Trophoblast cell (in vitro differentiated cells and primary cell): ENCODE measurements around the gene AGAP1.

Experiments
- DNase-seq, 2 donors: peaks; one replicate each; pipeline ENCODE4 v3.0.0-alpha.2; 2016
- H2AFZ ChIP-seq: 2 replicates; pipeline ENCODE4 v1.6.1; 2013; ENCODE audit warnings: low read length, moderate library complexity, mild to moderate bottlenecking; ENCODE audit not compliant: insufficient read depth, poor library complexity
- H2AK5ac ChIP-seq: 2 replicates; pipeline ENCODE4 v1.6.1; 2013; ENCODE audit warnings: mild to moderate bottlenecking, low read length
- H2BK120ac ChIP-seq: 2 replicates; pipeline ENCODE4 v1.6.1; 2013; ENCODE audit warnings: low read length, mild to moderate bottlenecking, moderate library complexity; ENCODE audit not compliant: insufficient read depth, poor library complexity
- H2BK12ac ChIP-seq: 2 replicates; pipeline ENCODE4 v1.6.1; 2013; ENCODE audit warnings: mild to moderate bottlenecking, low read length, moderate library complexity
- H2BK5ac ChIP-seq: 2 replicates; pipeline ENCODE4 v1.6.1; 2013; ENCODE audit warnings: low read length, low read depth, moderate library complexity, mild to moderate bottlenecking; ENCODE audit not compliant: poor library complexity
- H3K14ac ChIP-seq: 2 replicates; pipeline ENCODE4 v1.6.1; 2013; ENCODE audit warnings: mild to moderate bottlenecking, low read length
- H3K18ac ChIP-seq: 2 replicates; pipeline ENCODE4 v1.6.1; 2013; ENCODE audit warnings: mild to moderate bottlenecking, low read length
- H3K23ac ChIP-seq: 2 replicates; pipeline ENCODE4 v1.6.1; 2013; ENCODE audit warnings: low read length
- H3K27ac ChIP-seq: 2 replicates; pipeline ENCODE4 v1.5.1; 2013; ENCODE audit warnings: low read depth, mild to moderate bottlenecking, inconsistent platforms, low read length, moderate library complexity
- H3K27me3 ChIP-seq: 2 replicates; pipeline ENCODE4 v1.6.1; 2013; ENCODE audit warnings: inconsistent platforms, mild to moderate bottlenecking, low read length, moderate library complexity; ENCODE audit not compliant: insufficient read depth
- H3K36me3 ChIP-seq, 2 experiments: 1 replicate in 1 of 2; 2 replicates in 1 of 2; pipeline ENCODE4 v1.6.1; 2013; ENCODE audit warnings: low read length in 2 of 2, mild to moderate bottlenecking in 2 of 2, moderate library complexity in 1 of 2; ENCODE audit not compliant: insufficient read depth in 2 of 2, control insufficient read depth in 1 of 2
- H3K4ac ChIP-seq: 2 replicates; pipeline ENCODE4 v1.6.1; 2013; ENCODE audit warnings: low read depth, mild to moderate bottlenecking, low read length, moderate library complexity
- H3K4me1 ChIP-seq, 2 experiments: 1 replicate in 1 of 2; 2 replicates in 1 of 2; pipeline ENCODE4 v1.6.1; 2013; ENCODE audit warnings: low read length in 2 of 2, mild to moderate bottlenecking in 2 of 2, moderate library complexity in 1 of 2; ENCODE audit not compliant: insufficient read depth in 2 of 2, control insufficient read depth in 1 of 2
- H3K4me2 ChIP-seq: 2 replicates; pipeline ENCODE4 v1.6.1; 2013; ENCODE audit warnings: inconsistent platforms, mild to moderate bottlenecking, low read length, moderate library complexity
- H3K4me3 ChIP-seq: 2 replicates; pipeline ENCODE4 v1.5.1; 2013; ENCODE audit warnings: mild to moderate bottlenecking, low read depth, low read length, inconsistent platforms
- H3K79me1 ChIP-seq: one replicate; pipeline ENCODE4 v1.6.1; 2013; ENCODE audit warnings: low read length
- H3K79me2 ChIP-seq: 2 replicates; pipeline ENCODE4 v1.6.1; 2013; ENCODE audit warnings: low read length, mild to moderate bottlenecking; ENCODE audit not compliant: control insufficient read depth, insufficient read depth, poor library complexity
- H3K9ac ChIP-seq: 2 replicates; pipeline ENCODE4 v1.6.1; 2013; ENCODE audit warnings: mild to moderate bottlenecking, low read length
- H3K9me3 ChIP-seq: 2 replicates; pipeline ENCODE4 v1.6.1; 2013; ENCODE audit warnings: low read depth, mild to moderate bottlenecking, control low read depth, inconsistent platforms, low read length; ENCODE audit not compliant: insufficient read depth
- H4K12ac ChIP-seq: 2 replicates; pipeline ENCODE4 v1.6.1; 2013; ENCODE audit warnings: low read depth, mild to moderate bottlenecking, low read length, moderate library complexity
- H4K8ac ChIP-seq: 2 replicates; pipeline ENCODE4 v1.6.1; 2013; ENCODE audit warnings: low read depth, mild to moderate bottlenecking, low read length, moderate library complexity
- H4K91ac ChIP-seq: one replicate; pipeline ENCODE4 v1.6.1; 2013; ENCODE audit warnings: low read depth, mild to moderate bottlenecking, low read length, moderate library complexity
- WGBS: extraction: QIAGEN DNeasy Blood & Tissue Kit; methylation state at CpG from one replicate; pipeline ENCODE4 v1.1.7; 2013; ENCODE audit warnings: missing lambda C conversion rate; ENCODE audit not compliant: insufficient read length, insufficient coverage; ENCODE audit errors: extremely low coverage; 5-methylcytosine and 5-hydroxymethylcytosine counted together

AGAP1 gene

DNA sequence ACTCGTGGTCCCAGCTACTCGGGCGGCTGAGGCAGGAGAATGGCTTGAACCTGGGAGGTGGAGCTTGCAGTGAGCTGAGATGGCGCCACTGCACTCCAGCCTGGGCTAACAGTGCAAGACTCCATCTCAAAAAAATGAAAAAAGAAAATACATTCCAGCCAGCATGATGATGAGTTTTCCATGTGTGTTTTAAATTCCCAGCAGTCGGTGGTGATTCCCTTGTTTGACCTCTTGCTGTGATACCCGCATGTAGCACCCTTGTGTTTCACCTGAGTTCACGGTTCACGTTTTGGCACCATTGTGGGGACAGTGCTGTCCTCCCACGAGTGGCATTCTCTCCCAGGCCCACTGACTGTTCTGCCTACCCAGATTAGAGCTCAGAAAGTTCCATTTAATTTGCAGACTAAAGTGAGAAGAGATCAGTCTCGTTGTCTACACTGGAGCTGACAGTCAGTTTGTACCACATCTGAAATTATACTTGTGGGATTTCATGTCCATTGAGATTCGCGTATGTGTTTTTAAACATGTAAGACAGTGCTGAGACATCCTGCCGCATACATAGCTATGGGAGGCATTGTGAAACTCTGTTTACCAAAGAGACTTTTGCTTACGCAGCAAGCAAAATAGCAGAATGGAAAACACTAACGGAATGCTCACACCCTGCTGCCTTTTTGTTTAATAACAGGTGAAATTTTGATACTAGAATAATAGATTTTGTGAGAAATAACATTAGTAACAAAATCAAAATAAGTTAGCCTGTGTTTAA, 517.3 kb downstream of the AGAP1 start:
- no peak overlapping the region for H4K91ac ChIP-seq
- DNase-seq, result peak; percentile 66 to 74
- H2BK120ac ChIP-seq, result no peak overlapping the region
- H3K79me2 ChIP-seq, result no peaks in the 10 kb centered on the region
- WGBS, result no CpG with 5 or more reads among the region's 15 CpGs
- no peak overlapping the region for H3K4me3 ChIP-seq
- H3K36me3 ChIP-seq, result no peaks in the 10 kb centered on the region
- no peak overlapping the region for H3K4me2 ChIP-seq
- no peak overlapping the region for H2BK5ac ChIP-seq
- no peaks in the 10 kb centered on the region for H3K79me1 ChIP-seq
- H3K9ac ChIP-seq, result no peak overlapping the region
- H3K27me3 ChIP-seq, result no peaks in the 10 kb centered on the region
- no peak overlapping the region for H4K12ac ChIP-seq
- H3K27ac ChIP-seq, result no peak overlapping the region
- H3K14ac ChIP-seq, result no peak overlapping the region
- no peak overlapping the region for H2BK12ac ChIP-seq
- no peaks in the 10 kb centered on the region for H3K4me1 ChIP-seq
- no peak overlapping the region for H3K18ac ChIP-seq
- no peak overlapping the region for H2AFZ ChIP-seq
- H3K9me3 ChIP-seq, result no peaks in the 10 kb centered on the region
- H4K8ac ChIP-seq, result no peak overlapping the region
- no peak overlapping the region for H3K4ac ChIP-seq
- H2AK5ac ChIP-seq, result no peak overlapping the region
- no peak overlapping the region for H3K23ac ChIP-seq

DNA sequence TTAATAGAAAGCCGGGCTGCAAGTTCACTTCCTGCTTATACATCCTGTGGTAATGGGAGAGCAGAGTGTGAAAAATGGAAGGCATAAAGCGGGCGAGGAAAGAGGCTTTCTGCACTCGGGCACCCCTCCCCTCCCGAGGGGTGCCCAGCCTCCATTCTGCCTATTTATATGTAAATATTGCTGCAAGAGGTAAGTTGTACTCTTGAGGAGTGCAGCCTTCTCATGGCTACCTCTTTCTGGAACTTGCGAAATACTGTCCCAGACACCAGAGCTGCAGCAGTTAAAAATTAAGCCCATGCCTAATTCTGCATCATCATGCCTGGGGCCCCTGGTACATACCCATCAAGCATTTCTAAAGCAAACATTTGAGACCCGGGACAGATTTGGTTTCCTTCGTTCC, 518.3 kb downstream of the AGAP1 start:
- Histone ChIP-seq H4K91ac (no peak overlapping the region), H2AK5ac (no peak overlapping the region)
- no CpG with 5 or more reads among the region's 8 CpGs for WGBS

DNA sequence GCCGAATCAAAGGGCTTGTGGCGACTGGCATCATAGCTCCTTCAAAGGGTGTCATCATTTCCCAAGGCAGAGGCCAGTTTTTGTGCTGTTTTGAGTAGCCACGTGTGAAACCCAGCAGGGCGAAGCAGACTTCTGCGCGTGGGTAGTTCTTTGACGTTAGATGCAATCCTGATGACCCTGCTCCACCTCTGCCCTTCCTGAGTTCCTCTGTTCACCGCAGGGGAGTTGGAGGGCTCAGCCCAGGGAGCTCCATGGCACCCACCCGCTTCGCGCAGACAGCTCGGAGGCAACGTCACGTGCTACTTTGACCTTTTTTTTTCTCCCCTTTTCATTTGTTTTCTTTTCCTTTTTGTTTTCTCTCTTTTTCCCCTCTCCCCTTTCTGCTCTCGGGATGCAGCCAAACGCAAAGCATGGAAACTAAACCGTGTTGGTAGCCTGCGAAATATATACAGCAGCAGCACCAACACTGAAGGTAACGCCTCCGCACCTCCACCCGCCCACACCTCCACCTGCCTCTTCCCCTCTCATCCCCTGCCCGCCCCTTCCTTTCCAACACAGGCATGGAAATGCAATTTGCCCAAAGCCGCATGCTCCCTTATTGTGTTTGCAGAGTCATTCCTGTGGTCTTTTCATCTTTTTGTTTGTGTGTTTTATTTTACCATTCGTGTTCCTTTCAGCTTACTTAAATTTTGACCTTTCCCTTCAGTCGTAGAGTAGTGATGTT, 520.7 kb downstream of the AGAP1 start:
- WGBS, result no CpG with 5 or more reads among the region's 25 CpGs
- H3K79me2 ChIP-seq, result no peaks in the 10 kb centered on the region
- no peak overlapping the region for H2BK120ac ChIP-seq
- no peak overlapping the region for H3K18ac ChIP-seq
- no peak overlapping the region for H4K12ac ChIP-seq
- peaks cover 0 to 1% of the 10 kb centered on the region in 2 experiments for H3K36me3 ChIP-seq
- no peak overlapping the region for H3K23ac ChIP-seq
- H4K91ac ChIP-seq, result no peak overlapping the region
- no peak overlapping the region for H2BK5ac ChIP-seq
- H4K8ac ChIP-seq, result no peak overlapping the region
- H3K9ac ChIP-seq, result no peak overlapping the region
- H3K4me1 ChIP-seq, result no peaks in the 10 kb centered on the region
- no peaks in the 10 kb centered on the region for H3K9me3 ChIP-seq
- H3K14ac ChIP-seq, result no peak overlapping the region
- H3K4me3 ChIP-seq, result no peak overlapping the region
- no peaks in the 10 kb centered on the region for H3K27me3 ChIP-seq
- DNase-seq, result no peak
- H3K79me1 ChIP-seq, result no peaks in the 10 kb centered on the region
- no peak overlapping the region for H3K27ac ChIP-seq
- H3K4ac ChIP-seq, result no peak overlapping the region
- no peak overlapping the region for H3K4me2 ChIP-seq
- H2AK5ac ChIP-seq, result no peak overlapping the region
- no peak overlapping the region for H2BK12ac ChIP-seq
- H2AFZ ChIP-seq, result no peak overlapping the region

More for the DNA sequence above, 518.3 kb downstream of the AGAP1 start:
- Histone ChIP-seq H2BK12ac (no peak overlapping the region), H4K8ac (no peak overlapping the region), H4K12ac (no peak overlapping the region), H3K23ac (no peak overlapping the region), H3K4ac (no peak overlapping the region), H2BK120ac (no peak overlapping the region), H3K36me3 (peaks cover 0 to 1% of the 10 kb centered on the region in 2 experiments), H3K4me2 (no peak overlapping the region), H3K9ac (no peak overlapping the region), H3K79me1 (no peaks in the 10 kb centered on the region), H3K4me1 (no peaks in the 10 kb centered on the region), H3K14ac (no peak overlapping the region), H3K79me2 (no peaks in the 10 kb centered on the region), H3K27me3 (no peaks in the 10 kb centered on the region), H2BK5ac (no peak overlapping the region), H3K27ac (no peak overlapping the region), H2AFZ (no peak overlapping the region), H3K18ac (no peak overlapping the region), H3K4me3 (no peak overlapping the region), H3K9me3 (no peaks in the 10 kb centered on the region)
- no peak for DNase-seq

DNA sequence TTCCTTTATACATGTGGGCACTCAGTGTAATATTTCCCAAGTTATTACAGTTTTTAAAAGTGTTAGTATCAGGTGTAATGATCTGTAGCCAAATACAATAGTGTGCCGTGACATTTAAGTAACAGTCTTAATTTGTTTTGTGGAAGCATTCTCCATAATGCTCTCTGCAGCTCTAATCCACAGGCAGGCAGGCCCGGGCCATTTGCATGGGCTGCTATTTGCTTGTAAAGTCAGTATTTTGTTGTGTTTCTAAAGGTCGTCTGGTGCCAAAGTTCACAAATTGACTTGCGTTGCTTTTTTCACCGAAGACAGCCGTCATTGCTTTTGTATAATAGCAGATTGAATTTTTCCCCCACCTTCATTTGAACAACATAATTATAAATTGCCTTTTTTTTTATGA, 521.3 kb downstream of the AGAP1 start:
- WGBS, result no CpG with 5 or more reads among the region's 6 CpGs
- no peaks in the 10 kb centered on the region for H3K79me2 ChIP-seq
- no peaks in the 10 kb centered on the region for H3K9me3 ChIP-seq
- no peak overlapping the region for H3K23ac ChIP-seq
- no peak for DNase-seq
- H3K18ac ChIP-seq, result no peak overlapping the region
- H4K91ac ChIP-seq, result no peak overlapping the region
- no peak overlapping the region for H2AFZ ChIP-seq
- no peaks in the 10 kb centered on the region for H3K4me1 ChIP-seq
- H4K12ac ChIP-seq, result no peak overlapping the region
- H3K27ac ChIP-seq, result no peak overlapping the region
- no peak overlapping the region for H2AK5ac ChIP-seq
- no peak overlapping the region for H4K8ac ChIP-seq
- H3K79me1 ChIP-seq, result no peaks in the 10 kb centered on the region
- no peak overlapping the region for H3K9ac ChIP-seq
- H3K14ac ChIP-seq, result no peak overlapping the region
- H3K27me3 ChIP-seq, result no peaks in the 10 kb centered on the region
- no peak overlapping the region for H2BK5ac ChIP-seq
- no peak overlapping the region for H2BK120ac ChIP-seq
- H3K4me3 ChIP-seq, result no peak overlapping the region
- H2BK12ac ChIP-seq, result no peak overlapping the region
- H3K36me3 ChIP-seq, result peaks cover 0 to 1% of the 10 kb centered on the region in 2 experiments
- no peak overlapping the region for H3K4me2 ChIP-seq
- H3K4ac ChIP-seq, result no peak overlapping the region
